T follicular helper cell (primary cell): ENCODE measurements around the gene NRM.
"Not testable (repeated sequence)": the region's sequence is repeated elsewhere in the genome, so short reads cannot be mapped to it uniquely, and the experiment has no call there.

Experiments
- DNase-seq: peaks from one replicate; pipeline ENCODE4 v3.0.0-alpha.2; 2020; ENCODE audit warnings: low read depth
- total RNA-seq, 2 experiments: gene quantifications; one replicate each; lab custom pipeline; 2026; lab: John Stamatoyannopoulos, UW

Gene NRM
- total RNA-seq = 2.0 to 5.9 reads per million in 2 experiments

GRCh38 chr6:30690403-30691207, at the start of gene NRM:
TSS of gene NRM (minus strand) at chr6:30690984. CDS start at chr6:30690974, 10 bp downstream.
- DNase-seq = peak; percentile 63

GRCh38 chr6:30740540-30740870, 49.7 kb upstream of the NRM start:
- DNase-seq = no peak

- no peak for DNase-seq
These were observed 47.7 kb upstream of the NRM start for GRCh38 chr6:30738532-30738931.

- DNase-seq = no peak
These were observed 45.0 kb upstream of the NRM start for GRCh38 chr6:30735668-30736314.

GRCh38 chr6:30732237-30732943, 41.6 kb upstream of the NRM start:
- no peak for DNase-seq

GRCh38 chr6:30730601-30731435, 40.0 kb upstream of the NRM start:
- DNase-seq = peak; percentile 81

GRCh38 chr6:30727920-30728553, 37.3 kb upstream of the NRM start:
- no peak for DNase-seq

- DNase-seq = no peak
These were observed 36.0 kb upstream of the NRM start for GRCh38 chr6:30726506-30727413.

- no peak for DNase-seq
These were observed 35.1 kb upstream of the NRM start for GRCh38 chr6:30725713-30726505.

GRCh38 chr6:30724906-30725667, 34.3 kb upstream of the NRM start:
- DNase-seq = no peak

- DNase-seq = not testable (repeated sequence)
These were observed 33.3 kb upstream of the NRM start for GRCh38 chr6:30723843-30724741.

GRCh38 chr6:30723159-30723842, 32.5 kb upstream of the NRM start:
- not testable (repeated sequence) for DNase-seq

GRCh38 chr6:30722280-30723112, 31.7 kb upstream of the NRM start:
- DNase-seq = peak; percentile 76

GRCh38 chr6:30722025-30722279, 31.2 kb upstream of the NRM start:
- not testable (repeated sequence) for DNase-seq

- DNase-seq = peak; percentile 92
These were observed 30.6 kb upstream of the NRM start for GRCh38 chr6:30721198-30722024.
